Right renal cortex interstitium (tissue), 3 donors: ENCODE data around the gene EXOC6B. TPM values are rescaled to one million over a fixed set of nuclear protein-coding genes. Genes with fewer than 3 reads are reported as not detected.
"Not testable (repeated sequence)": the region's sequence is repeated elsewhere in the genome, so short reads cannot be mapped to it uniquely, and the experiment has no call there.

Source experiments
- DNase-seq, 3 donors: peaks; one replicate each; pipeline ENCODE4 v3.0.0-alpha.2; 2013; ENCODE audit warnings: low read depth in 3 of 3, low spot score in 2 of 3
- polyA plus RNA-seq, 3 donors: library from polyadenylated mRNA; unstranded; fragments of 120-200 nt; gene quantifications; one replicate each; pipeline ENCODE4 v1.2.1, GENCODE V29; 2013; ENCODE audit not compliant: insufficient read length in 3 of 3

The EXOC6B gene
- polyA plus RNA-seq, 3 donors: 23.6 to 25.8 (median 24.0) TPM

DNA sequence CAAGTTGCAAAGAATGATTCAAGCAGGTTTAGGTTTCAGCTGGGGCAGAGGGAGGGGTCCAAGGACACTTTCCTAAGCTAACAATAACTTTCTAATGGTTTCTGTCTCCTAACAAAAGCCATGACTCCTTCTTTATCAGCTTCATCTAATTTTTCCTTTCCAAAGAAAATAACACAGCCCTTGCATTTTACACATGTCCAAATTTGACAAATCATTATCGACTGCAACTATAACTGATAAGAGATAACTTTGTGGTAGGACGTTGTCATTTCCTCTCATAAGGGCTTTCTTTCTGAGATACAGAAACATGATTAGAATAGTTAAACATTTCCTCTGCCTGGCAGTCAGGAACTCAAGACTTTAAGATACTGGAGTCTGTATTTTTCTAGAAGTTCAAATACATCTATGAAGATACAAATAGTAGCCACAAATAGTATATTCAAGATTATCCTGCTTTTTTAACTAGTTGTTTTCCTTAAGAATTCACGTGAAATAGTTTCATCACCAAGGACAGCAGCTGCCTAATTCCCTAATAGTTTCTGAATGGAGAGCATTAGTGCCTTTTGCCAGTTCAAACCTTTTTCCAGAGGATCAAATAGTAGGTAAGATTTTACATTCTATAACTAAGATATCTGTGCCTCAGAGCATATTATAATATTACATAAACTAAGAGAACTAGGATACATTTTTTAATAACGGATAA, 263.2 kb downstream of the EXOC6B start:
- no peak for DNase-seq

DNA sequence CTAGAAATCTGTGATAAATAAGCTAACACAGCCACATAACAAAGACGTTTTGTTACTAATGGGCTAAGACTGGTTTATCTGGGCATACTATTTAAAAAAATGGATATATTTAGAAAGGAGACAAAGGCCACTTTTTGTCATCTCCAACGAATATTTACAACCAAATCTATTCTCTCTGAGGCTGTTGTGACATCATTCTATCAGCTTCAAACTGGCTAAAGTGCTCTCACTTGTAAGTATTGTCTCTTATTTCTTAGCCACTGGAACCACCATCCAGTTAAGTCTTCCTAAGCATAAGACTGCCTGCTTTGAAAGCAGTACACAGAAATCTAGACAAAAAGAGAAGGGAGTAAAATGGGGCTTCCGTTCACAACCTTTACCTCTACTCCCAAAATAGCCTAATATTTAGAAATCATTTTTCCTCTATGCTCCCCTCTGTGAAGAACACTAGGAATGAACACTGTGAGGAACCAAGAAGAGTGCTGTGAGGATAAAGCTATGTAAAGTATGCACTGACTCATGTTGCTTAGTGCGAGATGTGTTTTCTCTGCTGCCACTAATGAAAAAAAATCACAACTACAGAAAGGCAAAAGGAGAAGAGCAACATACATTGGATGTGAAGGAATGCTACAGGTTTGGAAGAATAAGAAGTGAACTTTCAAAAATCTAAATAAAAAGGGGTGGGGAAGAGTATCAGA, 264.1 kb downstream of the EXOC6B start:
- DNase-seq: no peak

DNA sequence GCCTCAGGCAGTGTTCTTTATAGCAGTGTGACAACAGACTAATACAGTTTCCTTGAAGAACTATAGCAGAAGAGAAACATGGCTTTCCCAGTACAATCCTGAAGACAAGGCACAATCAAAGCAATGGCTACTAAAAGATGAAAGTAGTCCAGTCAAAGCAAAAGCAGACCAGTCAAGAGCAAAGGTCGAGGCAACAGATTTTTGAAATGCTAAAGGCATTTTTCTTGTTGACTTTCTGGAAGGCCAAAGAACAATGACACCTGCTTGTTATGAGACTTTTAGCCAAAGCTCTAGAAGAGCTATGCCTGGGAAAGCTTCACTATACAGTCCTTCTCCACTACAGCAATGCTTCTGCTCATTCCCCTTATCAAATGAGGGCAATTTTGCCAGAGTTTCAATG, 269.9 kb downstream of the EXOC6B start:
- no peak for DNase-seq

DNA sequence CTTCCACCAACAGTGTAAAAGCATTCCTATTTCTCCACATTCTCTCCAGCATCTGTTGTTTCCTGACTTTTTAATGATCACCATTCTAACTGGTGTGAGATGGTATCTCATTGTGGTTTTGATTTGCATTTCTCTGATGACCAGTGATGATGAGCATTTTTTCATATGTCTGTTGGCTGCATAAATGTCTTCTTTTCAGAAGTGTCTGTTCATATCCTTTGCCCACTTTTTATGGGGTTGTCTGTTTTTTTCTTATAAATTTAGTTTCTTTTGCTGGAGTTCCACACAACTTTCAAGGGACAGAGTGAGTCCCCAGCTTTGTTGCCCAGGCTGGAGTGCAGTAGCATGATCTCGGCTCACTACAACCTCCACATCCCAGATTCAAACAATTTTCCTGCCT, 270.5 kb downstream of the EXOC6B start:
- not testable (repeated sequence) for DNase-seq

DNA sequence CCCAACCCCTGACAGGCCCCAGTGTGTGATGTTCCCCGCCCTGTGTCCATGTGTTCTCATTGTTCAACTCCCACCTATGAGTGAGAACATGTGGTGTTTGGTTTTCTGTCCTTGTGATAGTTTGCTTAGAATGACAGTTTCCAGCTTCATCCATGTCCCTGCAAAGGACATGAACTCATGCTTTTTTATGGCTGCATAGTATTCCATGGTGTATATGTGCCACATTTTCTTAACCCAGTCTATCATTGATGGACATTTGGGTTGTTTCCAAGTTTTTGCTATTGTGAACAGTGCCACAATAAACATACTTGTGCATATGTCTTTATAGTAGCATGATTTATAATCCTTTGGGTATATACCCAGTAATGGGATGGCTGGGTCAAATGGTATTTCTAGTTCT, 270.9 kb downstream of the EXOC6B start:
- not testable (repeated sequence) for DNase-seq

DNA sequence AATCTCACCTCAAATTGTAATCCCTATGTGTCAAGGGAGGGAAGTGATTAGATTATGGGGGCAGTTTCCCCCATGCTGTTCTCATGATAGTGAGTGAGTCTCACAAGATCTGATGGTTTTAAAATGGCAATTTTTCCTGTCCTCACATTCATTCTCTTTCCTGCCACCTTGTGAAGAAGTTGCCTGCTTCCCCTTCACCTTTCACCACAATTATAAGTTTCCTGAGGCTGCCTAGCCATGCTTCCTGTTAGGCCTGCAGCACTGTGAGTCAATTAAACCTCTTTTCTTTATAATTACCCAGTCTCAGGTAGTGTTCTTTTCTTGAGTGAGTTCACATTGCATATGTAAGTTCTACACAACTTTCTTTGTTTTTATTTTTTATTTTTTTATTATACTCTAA, 271.5 kb downstream of the EXOC6B start:
- no peak for DNase-seq

DNA sequence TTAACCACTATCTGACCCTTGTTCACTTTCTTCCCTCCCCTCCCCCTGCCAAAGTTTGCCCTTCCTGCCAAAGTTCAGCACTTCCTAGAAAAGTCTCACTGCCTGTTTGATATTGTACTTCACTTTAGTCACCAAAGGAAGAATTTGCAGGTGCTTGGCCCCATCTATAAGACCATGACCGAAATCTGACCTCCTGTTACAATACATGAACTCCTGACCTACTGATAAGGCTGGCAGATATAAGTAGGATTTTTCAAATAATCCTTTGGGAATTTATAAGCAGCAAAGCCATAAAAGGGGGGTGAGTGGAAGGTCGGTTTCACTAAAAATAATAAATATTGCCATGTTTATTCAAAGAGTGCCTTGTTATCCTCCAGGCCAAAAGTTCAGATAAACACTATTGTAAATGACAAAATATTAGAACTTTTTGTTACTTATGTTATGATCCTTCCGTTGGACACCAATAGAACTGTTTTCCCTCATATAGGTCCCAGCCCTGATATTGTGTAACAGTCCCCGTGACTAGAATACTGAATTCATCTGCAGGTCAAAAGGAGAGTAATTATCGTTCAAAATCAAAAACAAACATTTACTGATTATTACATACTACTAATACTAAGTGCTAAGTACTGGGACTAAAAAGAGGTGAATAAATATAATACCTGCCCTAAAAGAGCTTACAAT, 277.6 kb downstream of the EXOC6B start:
- no peak for DNase-seq

DNA sequence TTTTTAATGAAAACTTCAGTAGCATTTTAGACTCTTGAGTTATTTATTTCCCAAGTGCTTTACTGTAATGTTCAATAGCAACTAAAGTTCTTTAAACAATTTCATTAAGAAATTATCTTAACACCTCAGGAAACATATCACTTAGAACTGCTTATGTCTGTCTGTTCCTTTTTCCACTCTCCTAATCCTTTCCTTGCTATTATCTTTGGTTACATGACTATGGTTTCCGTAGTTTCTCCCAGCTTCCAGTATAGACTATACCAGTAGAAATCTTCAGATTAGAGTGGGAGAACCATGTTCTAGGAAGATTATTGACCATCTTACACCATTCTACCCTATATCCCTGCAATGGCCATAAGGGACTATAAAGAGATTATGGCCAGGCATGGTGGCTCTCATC, 280.0 kb downstream of the EXOC6B start:
- no peak for DNase-seq

DNA sequence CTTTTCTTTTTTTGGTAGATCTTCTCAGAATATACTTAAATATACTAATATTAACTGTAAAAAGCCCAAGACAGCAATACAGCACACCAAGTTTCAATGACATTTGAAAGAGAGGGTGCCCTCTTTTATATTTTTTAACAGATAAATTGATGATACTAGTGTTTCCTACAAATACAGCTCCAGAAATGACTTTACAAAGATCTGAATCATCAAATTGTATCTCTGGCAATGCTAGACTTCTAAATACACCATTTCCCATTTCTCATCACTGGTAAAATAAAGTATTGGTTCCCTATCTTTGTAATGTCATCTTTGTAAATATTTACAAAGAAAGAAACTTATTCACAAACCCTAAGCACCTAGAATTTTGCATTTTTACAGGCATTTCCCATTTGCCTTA, 281.3 kb downstream of the EXOC6B start:
- no peak for DNase-seq

DNA sequence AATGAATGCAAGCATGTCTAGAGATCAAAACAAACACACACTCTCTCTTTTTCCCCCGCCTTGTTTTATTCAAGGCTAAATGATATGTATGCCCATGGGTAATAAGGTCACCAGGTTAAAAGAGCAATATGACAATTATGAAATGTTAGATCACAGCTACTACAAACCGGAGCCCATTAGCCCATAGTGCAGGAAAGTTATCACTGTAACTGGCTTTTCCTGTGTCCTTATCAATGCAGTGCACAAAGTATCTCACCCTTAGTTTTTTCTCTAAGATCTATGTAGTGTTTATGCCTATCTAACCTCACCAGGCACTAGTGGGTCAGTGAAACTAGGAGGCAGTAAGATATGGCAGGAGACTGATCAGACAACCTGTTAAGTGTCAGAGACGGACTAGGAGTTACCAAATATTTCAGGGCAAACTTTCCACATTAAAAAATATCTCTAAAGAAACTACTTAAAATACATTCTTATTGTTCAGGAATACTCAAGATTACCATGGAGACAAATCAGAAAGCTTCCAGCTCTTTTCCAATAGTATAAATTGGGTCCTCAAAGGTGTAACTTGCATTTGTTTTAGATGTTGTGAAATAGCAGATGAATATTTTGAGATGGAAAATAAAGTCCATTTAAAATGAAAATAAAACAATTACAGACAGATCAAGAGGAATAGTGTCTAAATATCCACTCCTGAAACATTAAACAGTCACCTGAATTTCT, 282.2 kb downstream of the EXOC6B start:
- no peak for DNase-seq

DNA sequence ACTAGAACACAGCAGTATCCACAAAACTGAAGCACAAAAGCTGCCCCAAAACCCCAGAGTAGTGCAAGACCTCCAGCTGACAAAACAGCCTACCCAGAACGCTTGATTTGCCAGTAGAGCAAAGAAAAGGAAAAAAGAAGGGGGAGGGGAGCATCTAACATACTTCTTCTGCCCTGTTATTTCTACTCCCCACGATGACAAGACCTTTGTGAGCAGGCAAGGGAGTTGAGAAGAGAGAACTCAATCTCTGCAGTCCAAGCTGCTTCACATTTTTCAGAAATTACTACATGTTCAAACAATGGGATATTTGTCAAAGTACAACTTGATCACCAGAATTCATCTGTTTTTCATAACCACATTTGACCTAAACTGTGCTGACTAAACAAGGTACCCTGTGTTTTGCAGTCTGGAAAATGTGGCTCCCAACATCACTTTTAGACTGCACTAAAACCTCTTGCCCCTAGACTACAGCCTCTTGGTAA, 286.7 kb downstream of the EXOC6B start:
- no peak for DNase-seq

DNA sequence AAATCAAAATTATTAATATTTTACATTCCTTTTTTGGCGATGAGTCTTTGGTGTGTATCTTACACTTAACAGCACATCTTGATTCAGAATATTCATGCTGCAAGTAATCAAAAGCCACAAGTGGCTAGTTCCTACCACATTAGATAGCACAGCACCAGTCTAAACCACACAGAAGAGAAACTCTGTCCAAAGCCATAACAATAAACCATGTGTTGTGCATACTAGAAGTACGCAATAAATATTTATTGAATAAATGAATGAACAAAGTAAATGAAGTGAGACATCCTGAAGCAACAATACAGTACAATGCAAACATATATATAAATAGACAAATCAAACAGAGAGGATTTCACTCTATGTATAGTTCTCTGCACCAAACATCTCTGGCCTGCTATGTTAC, 287.3 kb downstream of the EXOC6B start:
- DNase-seq: no peak

DNA sequence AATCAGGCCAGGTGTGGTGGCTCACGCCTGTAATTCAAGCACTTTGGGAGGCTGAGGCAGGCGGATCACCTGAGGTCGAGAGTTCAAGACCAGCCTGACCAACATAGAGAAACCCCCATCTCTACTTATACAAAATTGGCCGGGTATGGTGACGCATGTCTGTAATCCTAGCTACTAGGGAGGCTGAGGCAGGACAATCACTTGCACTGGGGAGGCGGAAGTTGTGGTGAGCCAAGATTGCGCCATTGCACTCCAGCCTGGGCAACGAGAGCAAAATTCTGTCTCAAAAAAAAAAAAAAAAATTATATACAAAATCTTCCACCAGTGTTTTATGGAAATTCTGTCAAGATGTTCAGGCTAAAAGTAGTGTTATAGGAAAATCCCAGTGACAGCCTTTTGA, 290.2 kb downstream of the EXOC6B start:
- not testable (repeated sequence) for DNase-seq

DNA sequence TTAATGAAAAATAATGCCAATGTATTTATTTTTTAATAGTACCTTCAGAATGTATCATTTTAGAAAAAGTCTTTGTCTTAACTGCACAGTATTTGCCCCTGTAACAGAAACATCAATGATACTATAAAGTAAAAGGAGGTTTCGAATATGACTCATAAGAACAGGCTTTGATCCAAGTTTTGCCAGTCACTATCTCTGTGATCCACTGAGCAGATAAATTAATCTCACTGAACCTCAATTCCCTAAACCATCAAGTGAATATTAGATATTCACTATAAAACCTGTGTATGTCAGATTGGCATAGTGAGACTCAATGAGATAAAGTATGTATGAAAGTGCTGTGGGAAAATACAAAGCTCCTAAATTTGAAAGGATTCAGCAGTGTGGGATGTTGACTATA, 292.1 kb downstream of the EXOC6B start:
- DNase-seq: no peak

DNA sequence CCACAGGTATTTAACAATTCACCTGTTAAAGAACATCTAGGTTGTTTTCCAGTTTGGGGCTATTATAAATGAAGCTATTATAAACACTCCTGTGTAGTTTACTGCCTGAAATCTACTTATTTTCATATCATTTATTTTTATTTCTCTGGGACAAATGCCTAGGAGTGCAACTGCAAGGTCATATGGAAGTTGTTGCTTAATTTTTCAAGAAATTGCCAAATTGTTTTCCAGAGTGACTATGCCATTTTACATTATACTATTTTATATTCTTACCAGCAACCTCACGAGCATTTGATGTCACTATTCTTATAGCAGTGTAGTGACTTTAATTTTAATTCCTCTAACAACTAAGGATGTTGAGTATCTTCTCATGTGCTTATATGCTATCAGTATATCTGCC, 298.4 kb downstream of the EXOC6B start:
- no peak for DNase-seq

DNA sequence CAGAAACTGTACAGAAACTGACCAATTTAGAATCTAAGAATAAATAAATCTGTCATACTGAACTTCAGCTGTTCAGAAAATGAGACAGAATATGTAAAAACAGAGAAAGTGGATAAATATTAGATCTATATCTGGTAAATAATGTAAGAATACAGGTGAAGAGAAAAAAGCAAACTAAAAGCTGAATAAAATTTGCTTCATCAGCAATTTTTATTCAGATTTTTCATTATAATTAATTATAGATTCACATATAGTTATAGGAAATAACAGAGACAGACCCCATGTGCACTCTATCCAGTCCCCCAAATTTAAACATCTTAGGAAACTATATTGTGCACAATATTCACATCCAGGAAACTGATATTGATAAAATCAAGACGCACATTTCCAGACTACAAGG, 299.2 kb downstream of the EXOC6B start:
- DNase-seq: no peak

DNA sequence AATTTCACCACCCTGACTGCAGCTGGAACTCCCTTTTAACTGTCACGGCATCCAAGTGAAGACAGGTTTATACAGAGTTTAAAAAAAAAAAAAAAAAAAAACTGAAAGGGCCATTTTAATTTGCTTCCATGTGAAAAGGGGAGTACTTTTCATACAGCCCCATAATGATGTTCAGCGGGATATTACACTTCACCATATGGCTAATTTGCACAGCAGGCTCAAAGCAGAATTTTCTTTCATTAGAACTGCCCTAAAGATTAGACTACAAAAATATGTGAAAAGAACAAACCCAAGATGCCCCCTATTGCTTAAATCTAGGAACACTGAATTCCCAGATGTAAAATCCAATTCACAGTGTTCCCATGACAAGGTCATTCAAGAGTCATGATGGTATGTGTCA, 301.8 kb downstream of the EXOC6B start:
- DNase-seq: no peak

DNA sequence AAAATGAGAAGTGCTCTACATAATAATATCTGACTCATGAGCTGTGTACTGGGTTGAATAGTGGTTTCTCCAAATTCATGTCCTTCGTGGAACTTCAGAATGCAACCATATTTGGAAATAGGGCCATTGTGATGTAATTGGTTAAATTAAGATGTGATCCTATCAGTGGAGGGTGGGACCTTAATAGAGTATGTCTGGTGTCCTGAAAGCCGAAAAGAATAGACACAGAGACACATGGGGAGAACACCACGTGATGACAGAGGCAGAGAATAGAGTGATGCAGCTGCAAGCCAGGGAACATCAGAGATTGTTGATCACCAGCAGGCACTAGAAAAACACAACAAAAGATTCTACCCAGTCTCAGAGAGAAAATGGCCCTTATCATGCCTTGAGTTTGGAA, 310.1 kb downstream of the EXOC6B start:
- DNase-seq: no peak

DNA sequence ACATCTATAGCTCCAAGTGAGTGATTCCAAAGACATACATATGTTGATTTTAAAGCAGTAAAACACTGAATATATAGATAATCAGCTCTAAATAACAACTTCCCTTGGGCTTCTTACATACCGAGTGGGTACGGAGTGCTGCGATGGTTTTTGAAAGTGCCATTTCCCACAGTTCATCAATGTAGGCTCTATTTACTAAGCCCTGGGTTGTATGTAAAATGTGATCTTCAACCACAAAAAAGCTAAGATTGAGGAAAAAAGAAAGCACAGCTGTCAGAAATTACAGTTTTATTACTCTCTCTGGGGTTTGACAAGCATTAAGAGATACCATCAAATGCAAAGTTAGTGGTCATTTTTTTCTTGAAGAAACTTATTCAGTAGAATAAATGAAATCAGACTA, 312.8 kb downstream of the EXOC6B start:
- no peak for DNase-seq

DNA sequence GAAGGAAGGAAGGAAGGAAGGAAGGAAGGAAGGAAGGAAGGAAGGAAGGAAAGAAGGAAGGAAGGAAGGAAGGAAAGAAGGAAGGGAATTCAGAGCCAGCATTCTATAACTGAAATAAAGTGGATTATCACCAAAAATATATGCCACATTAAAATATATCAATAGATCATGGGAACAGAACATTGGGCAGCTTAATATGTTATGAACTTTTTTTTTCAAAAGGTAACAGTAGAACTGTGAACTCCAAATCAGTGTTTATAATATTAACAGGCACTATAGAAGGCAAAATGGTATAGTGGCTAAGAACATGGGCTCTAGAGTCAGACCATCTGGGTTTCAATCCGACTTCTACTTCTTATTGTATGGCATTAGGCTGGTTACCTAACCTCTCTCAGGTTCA, 313.5 kb downstream of the EXOC6B start:
- DNase-seq: no peak

DNA sequence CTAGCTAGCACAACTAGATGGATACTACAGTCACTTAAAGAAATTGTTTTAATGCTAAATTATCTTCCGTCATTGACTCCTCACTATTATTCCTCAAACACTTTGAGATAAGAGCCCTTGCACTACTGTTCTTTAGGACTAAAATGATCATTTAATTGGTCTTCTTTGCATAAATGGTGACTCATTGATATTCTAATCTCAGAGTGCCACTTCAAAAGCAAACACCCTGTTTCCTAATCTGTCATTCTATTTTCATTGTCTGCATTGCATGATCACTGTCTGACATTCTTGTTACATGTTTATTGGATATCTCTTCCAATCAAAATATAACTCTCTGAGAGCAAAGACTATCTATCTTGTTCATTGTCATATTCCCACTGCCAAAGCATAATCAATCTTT, 313.9 kb downstream of the EXOC6B start:
- DNase-seq: no peak
